Neural progenitor cell (in vitro differentiated cells): ENCODE results near the gene EFCAB10. TPM values are rescaled to one million over a fixed set of nuclear protein-coding genes. Genes with fewer than 3 reads are reported as not detected.
"Not testable (repeated sequence)": the region's sequence is repeated elsewhere in the genome, so short reads cannot be mapped to it uniquely, and the experiment has no call there.

Experiments used
- DNase-seq: peaks from one replicate; pipeline ENCODE4 v3.0.0-alpha.2; 2016; ENCODE audit warnings: low spot score
- H2AFZ ChIP-seq: fragments of 200-600 bp; sonication (generic); replicated peaks from 2 replicates; pipeline ENCODE4 v1.6.1; 2016; ENCODE audit warnings: antibody characterized with exemption
- H3F3A ChIP-seq: fragments of 200-600 bp; sonication (generic); 2 replicates; pipeline ENCODE4 v1.6.1; 2016; ENCODE audit warnings: antibody characterized with exemption, low read depth
- H3K27ac ChIP-seq: fragments of 200-600 bp; sonication (generic); 2 replicates; pipeline ENCODE4 v1.5.1; 2016; ENCODE audit warnings: mild to moderate bottlenecking
- H3K27me3 ChIP-seq: fragments of 200-600 bp; sonication (generic); 2 replicates; pipeline ENCODE4 v1.6.1; 2016; ENCODE audit warnings: mild to moderate bottlenecking, moderate library complexity
- H3K36me3 ChIP-seq: fragments of 200-600 bp; sonication (generic); 2 replicates; pipeline ENCODE4 v1.5.1; 2016
- H3K4me1 ChIP-seq: fragments of 200-600 bp; sonication (generic); 2 replicates; pipeline ENCODE4 v1.6.1; 2016; ENCODE audit warnings: mixed run types
- H3K4me2 ChIP-seq: fragments of 200-600 bp; sonication (generic); 2 replicates; pipeline ENCODE4 v1.6.1; 2016
- H3K4me3 ChIP-seq: fragments of 200-600 bp; sonication (generic); 2 replicates; pipeline ENCODE4 v1.5.1; 2016
- H3K79me2 ChIP-seq: fragments of 200-600 bp; sonication (generic); 2 replicates; pipeline ENCODE4 v1.6.1; 2016; ENCODE audit warnings: low read depth
- H3K9ac ChIP-seq: fragments of 200-600 bp; sonication (generic); 2 replicates; pipeline ENCODE4 v1.6.1; 2016
- H3K9me3 ChIP-seq: fragments of 200-600 bp; sonication (generic); 2 replicates; pipeline ENCODE4 v1.5.1; 2016; ENCODE audit warnings: low read depth
- H4K20me1 ChIP-seq: fragments of 200-600 bp; sonication (generic); 2 replicates; pipeline ENCODE4 v1.6.1; 2016; ENCODE audit warnings: low read depth
- H3K27ac Mint-ChIP-seq: 3 replicates; pipeline ENCODE4 v1.8.0; 2021; ENCODE audit warnings: mixed read lengths
- H3K27me3 Mint-ChIP-seq: 2 replicates; pipeline ENCODE4 v1.8.0; 2022; ENCODE audit warnings: low read depth, mild to moderate bottlenecking, inconsistent platforms, moderate library complexity, mixed read lengths; ENCODE audit not compliant: insufficient read depth
- H3K36me3 Mint-ChIP-seq: 3 replicates; pipeline ENCODE4 v1.8.0; 2021; ENCODE audit warnings: mixed read lengths
- H3K4me1 Mint-ChIP-seq: 3 replicates; pipeline ENCODE4 v1.8.0; 2021; ENCODE audit warnings: mixed read lengths
- H3K4me3 Mint-ChIP-seq: 3 replicates; pipeline ENCODE4 v1.8.0; 2021; ENCODE audit warnings: mild to moderate bottlenecking, moderate library complexity, mixed read lengths
- H3K9me3 Mint-ChIP-seq: 3 replicates; pipeline ENCODE4 v1.8.0; 2020; ENCODE audit warnings: mixed read lengths
- CTCF ChIP-seq: fragments of 200-600 bp; sonication (generic); IDR thresholded peaks from 2 replicates; pipeline ENCODE4 v1.5.1; 2017; ENCODE audit warnings: antibody characterized with exemption, mild to moderate bottlenecking
- EZH2 ChIP-seq: fragments of 200-600 bp; sonication (generic); IDR thresholded peaks from 2 replicates; pipeline ENCODE4 v1.6.1; 2017; ENCODE audit warnings: antibody characterized with exemption, mild to moderate bottlenecking, moderate library complexity
- EZH2phosphoT487 ChIP-seq: fragments of 200-600 bp; sonication (generic); IDR thresholded peaks from 2 replicates; pipeline ENCODE4 v1.6.1; 2017; ENCODE audit warnings: antibody characterized with exemption
- total RNA-seq: library from RNA; depleted of rRNA; stranded (reverse); fragments of >200 nt; gene quantifications from 2 replicates; pipeline ENCODE4 v1.2.3, GENCODE V29; 2015; ENCODE audit warnings: low replicate concordance

Gene EFCAB10
- total RNA-seq, 1 donor from 2014 or later: 5.0 TPM

GRCh38 chr7:105519353-105519752, 61.9 kb downstream of the EFCAB10 start:
- no peak overlapping the region for H3K4me3 Mint-ChIP-seq

GRCh38 chr7:105515610-105516009, 65.7 kb downstream of the EFCAB10 start:
- Mint-ChIP-seq H3K36me3 (peaks cover 25% of the 10 kb centered on the region), H3K4me1 (peaks cover 11% of the 10 kb centered on the region)
- not testable (repeated sequence) for H2AFZ ChIP-seq, H3F3A ChIP-seq, H3K4me3 ChIP-seq, H3K9me3 Mint-ChIP-seq, H3K27ac ChIP-seq, H3K9me3 ChIP-seq, DNase-seq, H3K4me1 ChIP-seq, H3K36me3 ChIP-seq, H3K4me2 ChIP-seq, H3K9ac ChIP-seq, H3K27ac Mint-ChIP-seq, H3K27me3 ChIP-seq, H3K27me3 Mint-ChIP-seq, H3K4me3 Mint-ChIP-seq
- Histone ChIP-seq H3K79me2 (peaks cover 94% of the 10 kb centered on the region), H4K20me1 (peaks cover 15% of the 10 kb centered on the region)

More at GRCh38 chr7:105519353-105519752, 61.9 kb downstream of the EFCAB10 start:
- Mint-ChIP-seq H3K9me3 (no peaks in the 10 kb centered on the region), H3K36me3 (peaks cover 12% of the 10 kb centered on the region), H3K4me1 (peaks cover 13% of the 10 kb centered on the region), H3K27ac (no peak overlapping the region), H3K27me3 (peaks cover 4% of the 10 kb centered on the region)
- H3K27me3 ChIP-seq: no peaks in the 10 kb centered on the region
- H3K4me2 ChIP-seq: no peak overlapping the region
- peaks cover 10% of the 10 kb centered on the region for H4K20me1 ChIP-seq
- no peaks in the 10 kb centered on the region for H3K9me3 ChIP-seq
- peaks cover 7% of the 10 kb centered on the region for H3K4me1 ChIP-seq
- H3K36me3 ChIP-seq: no peaks in the 10 kb centered on the region
- no peak overlapping the region for H2AFZ ChIP-seq
- H3F3A ChIP-seq: peaks cover 14% of the 10 kb centered on the region
- no peak overlapping the region for H3K9ac ChIP-seq
- peaks cover 74% of the 10 kb centered on the region for H3K79me2 ChIP-seq
- no peak for DNase-seq
- no peak overlapping the region for H3K27ac ChIP-seq
- H3K4me3 ChIP-seq: no peak overlapping the region
- TF ChIP-seq EZH2: no peak
- TF ChIP-seq EZH2phosphoT487: no peak
- TF ChIP-seq CTCF: no peak

Other genes starting within 250 kb of the EFCAB10 start
- gene SRPK2, start 192.6 kb downstream of the EFCAB10 start, total RNA-seq: 44.2 and 54.1 TPM in 2 replicates
- gene PUS7, start 59.2 kb downstream of the EFCAB10 start, total RNA-seq: 28.7 and 39.8 TPM in 2 replicates
- 8.7 and 9.0 TPM in 2 replicates for gene RINT1, start 49.3 kb downstream of the EFCAB10 start, total RNA-seq